Esophagus squamous epithelium (tissue), 5 donors: ENCODE data around the gene KIF1C. TPM values are rescaled to one million over a fixed set of nuclear protein-coding genes. Genes with fewer than 3 reads are reported as not detected.
A peak's percentile ranks its signal among the peaks of the same experiment; 100 is the strongest.

Experiments used
- DNase-seq: peaks from one replicate; lab custom pipeline; 2025; lab: John Stamatoyannopoulos, UW
- H3K27ac ChIP-seq, 4 donors: fragments of 200-600 bp; sonication (generic); one replicate each; pipeline ENCODE4 v1.5.1; 2016 to 2019; ENCODE audit warnings: mild to moderate bottlenecking in 1 of 4
- H3K27me3 ChIP-seq, 4 donors: fragments of 200-600 bp; sonication (generic); 1 replicate in 3 of 4; 2 replicates in 1 of 4; pipeline versions ENCODE4 v1.5.1 to v1.6.0; 2017 to 2021; ENCODE audit warnings: antibody characterized with exemption in 1 of 4
- H3K36me3 ChIP-seq, 3 donors: fragments of 200-600 bp; sonication (generic); one replicate each; pipeline ENCODE4 v1.5.1; 2016 to 2019
- H3K4me1 ChIP-seq, 3 donors: fragments of 200-600 bp; sonication (generic); one replicate each; pipeline ENCODE4 v1.5.1; 2017 to 2019
- H3K4me3 ChIP-seq, 4 donors: fragments of 200-600 bp; sonication (generic); 1 replicate in 3 of 4; 2 replicates in 1 of 4; pipeline ENCODE4 v1.5.1; 2016 to 2019; ENCODE audit warnings: mild to moderate bottlenecking in 2 of 4, moderate library complexity in 1 of 4
- H3K9me3 ChIP-seq, 3 donors: fragments of 200-600 bp; sonication (generic); one replicate each; pipeline ENCODE4 v1.5.1; 2016 to 2019
- CTCF ChIP-seq, 6 experiments: fragments of 450-650 bp in 4 of 6; fragments of 200-600 bp in 2 of 6; sonication (generic) in 2 of 6; IDR thresholded peaks; one replicate each; pipeline ENCODE4 v1.5.1; 2016 to 2019; ENCODE audit warnings: antibody characterized with exemption in 6 of 6, mild to moderate bottlenecking in 4 of 6, moderate library complexity in 4 of 6
- POLR2A ChIP-seq, 4 donors: fragments of 450-650 bp; IDR thresholded peaks; one replicate each; pipeline ENCODE4 v1.6.1; 2017; ENCODE audit warnings: antibody characterized with exemption in 4 of 4, mild to moderate bottlenecking in 4 of 4, moderate library complexity in 3 of 4
- WGBS, 2 donors: methylation state at CpG; one replicate each; pipeline ENCODE4 v1.1.5; 2018; 5-methylcytosine and 5-hydroxymethylcytosine counted together
- intact Hi-C: fragments of 100-400 bp; cut with DNase I; formaldehyde crosslinking; loops from one replicate; pipeline ENCODE4 v1.15.0; 2022
- total RNA-seq, 4 donors: library from RNA; depleted of rRNA; stranded (reverse); fragments of >200 nt; gene quantifications; one replicate each; pipeline ENCODE4 v1.1.0, GENCODE V29; 2016
- donor health status: DM: yes; HTN: yes; CAD: no.

Gene KIF1C
- total RNA-seq, 4 donors from 2014 or later: 66.9 to 93.3 (median 81.7) TPM

DNA sequence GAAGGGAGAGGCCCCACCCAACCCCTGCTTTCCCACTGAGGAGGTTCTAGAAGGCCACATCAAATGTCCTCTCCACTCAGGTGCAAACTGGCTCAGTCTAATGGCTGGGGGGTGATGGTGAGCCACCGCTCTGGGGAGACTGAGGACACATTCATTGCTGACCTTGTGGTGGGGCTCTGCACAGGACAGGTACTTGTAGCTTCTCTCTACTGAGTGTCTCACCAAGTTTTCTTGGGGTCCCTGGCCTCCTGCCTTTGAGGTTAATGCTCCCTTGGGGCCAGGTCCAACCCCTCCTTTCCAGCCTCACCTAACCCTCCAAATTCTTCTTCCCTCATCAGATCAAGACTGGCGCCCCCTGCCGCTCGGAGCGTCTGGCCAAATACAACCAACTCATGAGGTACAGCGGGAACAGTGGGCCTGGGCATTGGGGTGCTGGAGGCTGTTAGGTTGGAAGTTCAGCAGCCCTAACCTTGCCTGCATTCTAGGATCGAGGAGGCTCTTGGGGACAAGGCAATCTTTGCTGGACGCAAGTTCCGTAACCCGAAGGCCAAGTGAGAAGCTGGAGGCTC, 41.2 kb upstream of the KIF1C start:
- 76 to 88% methylated on average over 6 to 8 of the region's 10 CpGs for WGBS, 2 donors
- peaks cover 0 to 43% (median 15%) of the 10 kb centered on the region in 3 donors for H3K36me3 ChIP-seq
- TF ChIP-seq CTCF (IDR thresholded peaks at IDR 0.05): peak in 1 of 6 experiments; percentile 33
- TF ChIP-seq POLR2A (IDR thresholded peaks at IDR 0.05): no peak
- no peak overlapping the region for H3K4me3 ChIP-seq
- intact Hi-C loops: no loop called here
- no peaks in the 10 kb centered on the region for H3K9me3 ChIP-seq
- no peak for DNase-seq
- H3K27me3 ChIP-seq: no peaks in the 10 kb centered on the region
- H3K27ac ChIP-seq: no peak overlapping the region
- peaks cover 0 to 7% (median 0%) of the 10 kb centered on the region in 3 donors for H3K4me1 ChIP-seq

DNA sequence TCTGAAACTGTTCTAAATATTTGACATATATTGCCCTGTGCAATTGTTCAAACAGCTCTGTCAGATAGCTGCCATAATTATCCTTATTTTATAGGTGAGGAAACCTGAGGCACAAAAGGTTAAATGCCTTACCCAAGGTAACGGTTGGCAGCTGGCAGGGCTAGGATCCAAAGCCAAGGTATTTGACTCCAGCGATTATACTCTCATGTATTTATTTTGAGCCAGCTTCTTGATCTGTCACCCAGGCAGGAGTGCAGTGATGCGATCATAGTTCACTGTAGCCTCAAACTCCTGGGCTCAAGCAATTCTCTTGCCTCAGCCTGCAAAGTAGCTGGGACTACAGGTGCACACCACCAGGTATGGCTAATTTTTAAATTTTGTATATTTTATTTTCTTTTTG, 39.6 kb upstream of the KIF1C start:
- peaks cover 0 to 7% (median 0%) of the 10 kb centered on the region in 3 donors for H3K4me1 ChIP-seq
- intact Hi-C loops: no loop called here
- no peak overlapping the region for H3K4me3 ChIP-seq
- 64 to 76% methylated on average over 3 of the region's 3 CpGs for WGBS, 2 donors
- H3K27me3 ChIP-seq: no peaks in the 10 kb centered on the region
- peaks cover 0 to 52% (median 15%) of the 10 kb centered on the region in 3 donors for H3K36me3 ChIP-seq
- H3K9me3 ChIP-seq: no peaks in the 10 kb centered on the region
- no peak for DNase-seq
- TF ChIP-seq CTCF (IDR thresholded peaks at IDR 0.05): no peak
- TF ChIP-seq POLR2A (IDR thresholded peaks at IDR 0.05): no peak
- H3K27ac ChIP-seq: no peak overlapping the region

GRCh38 chr17:4959261-4959965, 38.3 kb upstream of the KIF1C start:
- no peak for DNase-seq
- Histone ChIP-seq H3K9me3 (no peaks in the 10 kb centered on the region), H3K27me3 (no peaks in the 10 kb centered on the region), H3K36me3 (peaks cover 0 to 52% (median 15%) of the 10 kb centered on the region in 3 donors), H3K4me1 (no peaks in the 10 kb centered on the region), H3K27ac (no peak overlapping the region), H3K4me3 (no peak overlapping the region)
- intact Hi-C loops: no loop called here
- TF ChIP-seq CTCF (IDR thresholded peaks at IDR 0.05): no peak
- 82 to 93% methylated on average over 12 to 18 of the region's 18 CpGs for WGBS, 2 donors

DNA sequence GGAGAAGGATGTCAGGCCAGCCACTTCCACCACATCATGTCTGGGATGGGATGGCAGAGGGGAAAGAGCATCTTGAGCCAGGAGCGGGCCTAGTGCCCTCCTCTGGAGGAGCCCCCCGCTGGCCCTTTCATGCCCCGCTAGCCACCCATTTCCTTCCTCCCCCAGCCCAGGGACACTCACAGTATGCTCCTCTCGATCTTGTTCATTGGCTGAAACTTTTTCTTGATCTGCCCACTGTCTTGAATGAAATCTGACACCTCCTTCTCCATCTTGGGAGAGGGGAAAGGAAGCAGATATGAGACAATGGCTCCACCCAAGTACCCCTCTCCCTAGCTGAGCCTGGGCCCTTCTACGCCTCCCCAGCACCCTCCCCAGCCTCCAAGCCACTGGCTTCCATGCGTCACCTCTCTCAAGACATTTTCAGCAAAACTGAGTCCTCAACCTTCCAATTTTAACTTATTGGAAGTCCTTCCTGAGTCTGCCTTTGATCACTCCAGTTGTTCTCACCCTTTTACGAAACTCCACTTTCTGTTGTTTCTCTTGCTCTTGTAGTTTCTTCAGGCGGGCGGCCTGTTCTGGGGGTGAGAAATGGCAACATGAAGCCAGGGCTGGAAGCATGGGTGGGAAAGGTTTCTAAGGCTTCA, 37.3 kb upstream of the KIF1C start:
- no peaks in the 10 kb centered on the region for H3K27me3 ChIP-seq
- 81 to 86% methylated on average over 9 of the region's 9 CpGs for WGBS, 2 donors
- TF ChIP-seq CTCF (IDR thresholded peaks at IDR 0.05) (no peak), POLR2A (IDR thresholded peaks at IDR 0.05) (no peak)
- intact Hi-C loops: no loop called here
- peaks cover 0 to 52% (median 15%) of the 10 kb centered on the region in 3 donors for H3K36me3 ChIP-seq
- DNase-seq: no peak
- H3K27ac ChIP-seq: no peak overlapping the region
- no peak overlapping the region for H3K4me3 ChIP-seq
- no peaks in the 10 kb centered on the region for H3K9me3 ChIP-seq
- H3K4me1 ChIP-seq: peaks cover 0 to 3% (median 1%) of the 10 kb centered on the region in 3 donors
